ENCODE measurements around the gene MISFA.
"Not testable (repeated sequence)": the region's sequence is repeated elsewhere in the genome, so short reads cannot be mapped to it uniquely, and the experiment has no call there.

The MISFA gene

GRCh38 chr11:18618342-18619025 lies 18.9 kb downstream of the MISFA start:
- no peak for DNase-seq (ENCODE audit: low spot score)

GRCh38 chr11:18623707-18624106 lies 24.1 kb downstream of the MISFA start:
- no peak for DNase-seq (ENCODE audit: low spot score)

GRCh38 chr11:18624161-18624560 lies 24.6 kb downstream of the MISFA start:
- no peak for DNase-seq (ENCODE audit: low spot score)

- DNase-seq (ENCODE audit: low spot score) = no peak
These were observed 33.3 kb downstream of the MISFA start for GRCh38 chr11:18632841-18633240.

- DNase-seq (ENCODE audit: low spot score) = no peak
These were observed 33.9 kb downstream of the MISFA start for GRCh38 chr11:18633256-18634139.

- DNase-seq (ENCODE audit: low spot score) = peak; percentile 97
These were observed 34.8 kb downstream of the MISFA start, which contains the start of gene SPTY2D1 for GRCh38 chr11:18634140-18635032. TSS of gene SPTY2D1 (minus strand) at chr11:18634342. CDS start at chr11:18634257, 85 bp downstream.

GRCh38 chr11:18641677-18642076 lies 42.1 kb downstream of the MISFA start:
- no peak for DNase-seq (ENCODE audit: low spot score)

GRCh38 chr11:18643034-18643433 lies 43.4 kb downstream of the MISFA start:
- not testable (repeated sequence) for DNase-seq (ENCODE audit: low spot score)

GRCh38 chr11:18650353-18650752 lies 50.8 kb downstream of the MISFA start:
- DNase-seq (ENCODE audit: low spot score) = no peak

GRCh38 chr11:18650859-18651557 lies 51.4 kb downstream of the MISFA start:
- DNase-seq (ENCODE audit: low spot score) = peak; percentile 65
